Liver (tissue), 9 donors: ENCODE data around the gene GPATCH2. TPM values are rescaled to one million over a fixed set of nuclear protein-coding genes. Genes with fewer than 3 reads are reported as not detected.

Experiments used
- DNase-seq: peaks from one replicate; pipeline ENCODE4 v3.0.0-alpha.2; 2017; ENCODE audit warnings: low spot score
- H3K27ac ChIP-seq, 2 donors: one replicate each; pipeline ENCODE4 v1.7.0; 2013; ENCODE audit warnings: inconsistent platforms in 2 of 2, low read length in 2 of 2, control low read depth in 1 of 2, low read depth in 1 of 2, mild to moderate bottlenecking in 1 of 2
- H3K27me3 ChIP-seq, 4 donors: one replicate each; pipeline versions ENCODE4 v1.6.1 to v1.7.0; 2013; ENCODE audit warnings: low read length in 3 of 4, inconsistent platforms in 1 of 4, mild to moderate bottlenecking in 1 of 4, moderate library complexity in 1 of 4; ENCODE audit not compliant: control insufficient read depth in 4 of 4, insufficient read depth in 4 of 4
- H3K36me3 ChIP-seq, 4 donors: one replicate each; pipeline versions ENCODE4 v1.6.1 to v1.7.0; 2013; ENCODE audit warnings: low read length in 3 of 4, mild to moderate bottlenecking in 3 of 4, low read depth in 1 of 4, moderate library complexity in 1 of 4; ENCODE audit not compliant: control insufficient read depth in 4 of 4, insufficient read depth in 3 of 4
- H3K4me1 ChIP-seq, 4 donors: one replicate each; pipeline versions ENCODE4 v1.6.1 to v1.7.0; 2013; ENCODE audit warnings: low read length in 3 of 4, mild to moderate bottlenecking in 3 of 4, moderate library complexity in 1 of 4; ENCODE audit not compliant: control insufficient read depth in 4 of 4, insufficient read depth in 4 of 4
- H3K4me3 ChIP-seq, 3 donors: one replicate each; pipeline versions ENCODE4 v1.6.1 to v1.7.0; 2013; ENCODE audit warnings: low read length in 3 of 3, control low read depth in 1 of 3, low read depth in 1 of 3, mild to moderate bottlenecking in 1 of 3
- H3K9ac ChIP-seq, 2 donors: one replicate each; pipeline ENCODE4 v1.7.0; 2013; ENCODE audit warnings: low read length in 2 of 2, mild to moderate bottlenecking in 2 of 2, moderate library complexity in 2 of 2, control low read depth in 1 of 2, low read depth in 1 of 2
- H3K9me3 ChIP-seq, 4 donors: one replicate each; pipeline versions ENCODE4 v1.6.1 to v1.7.0; 2013; ENCODE audit warnings: low read length in 3 of 4; ENCODE audit not compliant: control insufficient read depth in 4 of 4
- EGR1 ChIP-seq, 2 donors: IDR thresholded peaks; 2 replicates each; pipeline ENCODE4 v1.6.1; 2016 to 2018; ENCODE audit warnings: antibody characterized with exemption in 2 of 2, low read depth in 2 of 2
- FOXA1 ChIP-seq: IDR thresholded peaks from 2 replicates; pipeline ENCODE4 v1.6.1; 2016; ENCODE audit warnings: antibody characterized with exemption
- FOXA2 ChIP-seq: IDR thresholded peaks from 2 replicates; pipeline ENCODE4 v1.6.1; 2016; ENCODE audit warnings: antibody characterized with exemption
- GABPA ChIP-seq, 2 donors: IDR thresholded peaks in 1 of 2; conservative IDR thresholded peaks in 1 of 2; 2 replicates each; pipeline ENCODE4 v1.6.1; 2016; ENCODE audit warnings: antibody characterized with exemption in 2 of 2, mild to moderate bottlenecking in 1 of 2, moderate library complexity in 1 of 2
- HNF4A ChIP-seq, 2 donors: conservative IDR thresholded peaks; 2 replicates each; pipeline ENCODE4 v1.6.1; 2016; ENCODE audit warnings: antibody characterized with exemption in 2 of 2, mild to moderate bottlenecking in 2 of 2
- HNF4G ChIP-seq: IDR thresholded peaks from 2 replicates; pipeline ENCODE4 v1.6.1; 2016; ENCODE audit warnings: antibody characterized with exemption
- JUND ChIP-seq, 2 donors: IDR thresholded peaks; 2 replicates each; pipeline ENCODE4 v1.6.1; 2016; ENCODE audit warnings: antibody characterized with exemption in 2 of 2
- MAX ChIP-seq: IDR thresholded peaks from 2 replicates; pipeline ENCODE4 v1.6.1; 2016; ENCODE audit warnings: antibody characterized with exemption
- NR2F2 ChIP-seq: IDR thresholded peaks from 2 replicates; pipeline ENCODE4 v1.6.1; 2016; ENCODE audit warnings: antibody characterized with exemption
- RAD21 ChIP-seq, 2 donors: IDR thresholded peaks; 2 replicates each; pipeline ENCODE4 v1.6.1; 2016; ENCODE audit warnings: antibody characterized with exemption in 2 of 2, mild to moderate bottlenecking in 2 of 2
- RXRA ChIP-seq, 2 donors: IDR thresholded peaks; 2 replicates each; pipeline ENCODE4 v1.6.1; 2017 to 2018; ENCODE audit warnings: antibody characterized with exemption in 2 of 2, mild to moderate bottlenecking in 1 of 2
- SP1 ChIP-seq: IDR thresholded peaks from 2 replicates; pipeline ENCODE4 v1.6.1; 2018; ENCODE audit warnings: antibody characterized with exemption, mild to moderate bottlenecking
- TAF1 ChIP-seq: conservative IDR thresholded peaks from 2 replicates; pipeline ENCODE4 v1.6.1; 2016; ENCODE audit warnings: antibody characterized with exemption, mild to moderate bottlenecking
- YY1 ChIP-seq: IDR thresholded peaks from 2 replicates; pipeline ENCODE4 v1.6.1; 2016; ENCODE audit warnings: antibody characterized with exemption, mild to moderate bottlenecking
- WGBS: extraction: QIAGEN DNeasy Blood & Tissue Kit; methylation state at CpG from one replicate; pipeline ENCODE4 v1.1.7; 2013; 5-methylcytosine and 5-hydroxymethylcytosine counted together
- polyA plus RNA-seq, 2 donors: library from polyadenylated mRNA; stranded (reverse) in 1 of 2; unstranded in 1 of 2; fragments of 200-250 nt in 1 of 2; fragments of >200 nt in 1 of 2; fragmentation: Nextera tagmentation in 1 of 2; extraction: Ambion mirVana in 1 of 2; gene quantifications; one replicate each; pipeline versions ENCODE4 v1.2.1 to v1.2.3, GENCODE V29; 2013 to 2015
- total RNA-seq, 2 donors: library from RNA; depleted of rRNA; stranded (reverse); fragments of >200 nt; gene quantifications; one replicate each; pipeline ENCODE4 v1.2.3, GENCODE V29; 2014
- TF ChIP-seq, protein P1 (sequence below): fragments of 150-350 bp; IDR thresholded peaks from 2 replicates; pipeline ENCODE4 v1.5.1; 2017; ENCODE audit warnings: improper control_type of control experiment, low read depth, low read length; ENCODE audit not compliant: missing input control
- TF ChIP-seq, protein P2 (sequence below): IDR thresholded peaks from 2 replicates; pipeline ENCODE4 v1.6.1; 2016; ENCODE audit warnings: antibody characterized with exemption, mild to moderate bottlenecking
- TF ChIP-seq, protein P3 (sequence below): IDR thresholded peaks from 2 replicates; pipeline ENCODE4 v1.6.1; 2016; ENCODE audit warnings: antibody characterized with exemption
- TF ChIP-seq, protein P4 (sequence below): IDR thresholded peaks from 2 replicates; pipeline ENCODE4 v1.6.1; 2016; ENCODE audit warnings: antibody characterized with exemption
- donor health status: healthy.
- donor health status: healthy.
- donor health status: healthy.
- donor health status: healthy.
- donor health status: healthy.

Gene GPATCH2
- total and polyA plus RNA-seq, 4 donors: 1.6 to 11.2 (median 5.8) TPM

GRCh38 chr1:217521317-217521716, 109.6 kb downstream of the GPATCH2 start (continued):
- TF ChIP-seq, protein P1, sequence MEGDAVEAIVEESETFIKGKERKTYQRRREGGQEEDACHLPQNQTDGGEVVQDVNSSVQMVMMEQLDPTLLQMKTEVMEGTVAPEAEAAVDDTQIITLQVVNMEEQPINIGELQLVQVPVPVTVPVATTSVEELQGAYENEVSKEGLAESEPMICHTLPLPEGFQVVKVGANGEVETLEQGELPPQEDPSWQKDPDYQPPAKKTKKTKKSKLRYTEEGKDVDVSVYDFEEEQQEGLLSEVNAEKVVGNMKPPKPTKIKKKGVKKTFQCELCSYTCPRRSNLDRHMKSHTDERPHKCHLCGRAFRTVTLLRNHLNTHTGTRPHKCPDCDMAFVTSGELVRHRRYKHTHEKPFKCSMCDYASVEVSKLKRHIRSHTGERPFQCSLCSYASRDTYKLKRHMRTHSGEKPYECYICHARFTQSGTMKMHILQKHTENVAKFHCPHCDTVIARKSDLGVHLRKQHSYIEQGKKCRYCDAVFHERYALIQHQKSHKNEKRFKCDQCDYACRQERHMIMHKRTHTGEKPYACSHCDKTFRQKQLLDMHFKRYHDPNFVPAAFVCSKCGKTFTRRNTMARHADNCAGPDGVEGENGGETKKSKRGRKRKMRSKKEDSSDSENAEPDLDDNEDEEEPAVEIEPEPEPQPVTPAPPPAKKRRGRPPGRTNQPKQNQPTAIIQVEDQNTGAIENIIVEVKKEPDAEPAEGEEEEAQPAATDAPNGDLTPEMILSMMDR: no peak

DNA sequence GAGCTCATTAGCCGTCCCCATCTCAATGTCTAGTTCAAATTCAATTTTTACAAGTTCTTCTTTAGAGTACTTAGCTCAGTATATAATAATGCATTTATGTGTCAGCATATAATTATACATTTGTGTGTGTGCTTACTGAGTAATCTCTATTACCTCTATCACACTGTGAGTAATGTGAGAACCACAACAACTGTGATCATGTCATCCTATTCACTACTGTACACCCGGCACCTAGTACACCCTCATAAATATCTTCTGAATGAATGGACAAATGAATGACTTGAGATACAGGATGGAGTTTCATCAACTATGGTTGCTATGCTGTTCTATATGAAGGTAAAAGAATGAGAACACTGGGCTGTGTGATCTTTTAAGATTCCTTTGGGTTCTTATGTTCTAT, 124.0 kb downstream of the GPATCH2 start:
- H3K27ac ChIP-seq: no peak overlapping the region
- H3K4me3 ChIP-seq: no peak overlapping the region
- H3K4me1 ChIP-seq: no peaks in the 10 kb centered on the region
- H3K9me3 ChIP-seq: no peaks in the 10 kb centered on the region
- DNase-seq: no peak
- peaks cover 0 to 4% (median under 1%) of the 10 kb centered on the region in 4 donors for H3K36me3 ChIP-seq
- H3K27me3 ChIP-seq: no peaks in the 10 kb centered on the region
- no peak overlapping the region for H3K9ac ChIP-seq
- WGBS: 69% methylated on average over 2 of the region's 2 CpGs
- TF ChIP-seq GABPA (IDR thresholded peaks at IDR 0.05 in 1 of 2, conservative IDR thresholded peaks at IDR 0.05 in 1 of 2): no peak
- no peak for TF ChIP-seq YY1
- no peak for TF ChIP-seq HNF4A (conservative IDR thresholded peaks at IDR 0.05)
- TF ChIP-seq RXRA (IDR thresholded peaks at IDR 0.05): no peak
- TF ChIP-seq SP1: no peak
- TF ChIP-seq FOXA1: no peak
- TF ChIP-seq, protein P1: no peak
- TF ChIP-seq EGR1 (IDR thresholded peaks at IDR 0.05; ENCODE audit: low read depth in 2 of 2): no peak
- no peak for TF ChIP-seq FOXA2
- no peak for TF ChIP-seq RAD21 (IDR thresholded peaks at IDR 0.05)
- TF ChIP-seq, protein P2, sequence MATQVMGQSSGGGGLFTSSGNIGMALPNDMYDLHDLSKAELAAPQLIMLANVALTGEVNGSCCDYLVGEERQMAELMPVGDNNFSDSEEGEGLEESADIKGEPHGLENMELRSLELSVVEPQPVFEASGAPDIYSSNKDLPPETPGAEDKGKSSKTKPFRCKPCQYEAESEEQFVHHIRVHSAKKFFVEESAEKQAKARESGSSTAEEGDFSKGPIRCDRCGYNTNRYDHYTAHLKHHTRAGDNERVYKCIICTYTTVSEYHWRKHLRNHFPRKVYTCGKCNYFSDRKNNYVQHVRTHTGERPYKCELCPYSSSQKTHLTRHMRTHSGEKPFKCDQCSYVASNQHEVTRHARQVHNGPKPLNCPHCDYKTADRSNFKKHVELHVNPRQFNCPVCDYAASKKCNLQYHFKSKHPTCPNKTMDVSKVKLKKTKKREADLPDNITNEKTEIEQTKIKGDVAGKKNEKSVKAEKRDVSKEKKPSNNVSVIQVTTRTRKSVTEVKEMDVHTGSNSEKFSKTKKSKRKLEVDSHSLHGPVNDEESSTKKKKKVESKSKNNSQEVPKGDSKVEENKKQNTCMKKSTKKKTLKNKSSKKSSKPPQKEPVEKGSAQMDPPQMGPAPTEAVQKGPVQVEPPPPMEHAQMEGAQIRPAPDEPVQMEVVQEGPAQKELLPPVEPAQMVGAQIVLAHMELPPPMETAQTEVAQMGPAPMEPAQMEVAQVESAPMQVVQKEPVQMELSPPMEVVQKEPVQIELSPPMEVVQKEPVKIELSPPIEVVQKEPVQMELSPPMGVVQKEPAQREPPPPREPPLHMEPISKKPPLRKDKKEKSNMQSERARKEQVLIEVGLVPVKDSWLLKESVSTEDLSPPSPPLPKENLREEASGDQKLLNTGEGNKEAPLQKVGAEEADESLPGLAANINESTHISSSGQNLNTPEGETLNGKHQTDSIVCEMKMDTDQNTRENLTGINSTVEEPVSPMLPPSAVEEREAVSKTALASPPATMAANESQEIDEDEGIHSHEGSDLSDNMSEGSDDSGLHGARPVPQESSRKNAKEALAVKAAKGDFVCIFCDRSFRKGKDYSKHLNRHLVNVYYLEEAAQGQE: no peak
- TF ChIP-seq, protein P3, sequence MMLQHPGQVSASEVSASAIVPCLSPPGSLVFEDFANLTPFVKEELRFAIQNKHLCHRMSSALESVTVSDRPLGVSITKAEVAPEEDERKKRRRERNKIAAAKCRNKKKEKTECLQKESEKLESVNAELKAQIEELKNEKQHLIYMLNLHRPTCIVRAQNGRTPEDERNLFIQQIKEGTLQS: no peak
- TF ChIP-seq, protein P4, sequence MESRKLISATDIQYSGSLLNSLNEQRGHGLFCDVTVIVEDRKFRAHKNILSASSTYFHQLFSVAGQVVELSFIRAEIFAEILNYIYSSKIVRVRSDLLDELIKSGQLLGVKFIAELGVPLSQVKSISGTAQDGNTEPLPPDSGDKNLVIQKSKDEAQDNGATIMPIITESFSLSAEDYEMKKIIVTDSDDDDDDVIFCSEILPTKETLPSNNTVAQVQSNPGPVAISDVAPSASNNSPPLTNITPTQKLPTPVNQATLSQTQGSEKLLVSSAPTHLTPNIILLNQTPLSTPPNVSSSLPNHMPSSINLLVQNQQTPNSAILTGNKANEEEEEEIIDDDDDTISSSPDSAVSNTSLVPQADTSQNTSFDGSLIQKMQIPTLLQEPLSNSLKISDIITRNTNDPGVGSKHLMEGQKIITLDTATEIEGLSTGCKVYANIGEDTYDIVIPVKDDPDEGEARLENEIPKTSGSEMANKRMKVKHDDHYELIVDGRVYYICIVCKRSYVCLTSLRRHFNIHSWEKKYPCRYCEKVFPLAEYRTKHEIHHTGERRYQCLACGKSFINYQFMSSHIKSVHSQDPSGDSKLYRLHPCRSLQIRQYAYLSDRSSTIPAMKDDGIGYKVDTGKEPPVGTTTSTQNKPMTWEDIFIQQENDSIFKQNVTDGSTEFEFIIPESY: no peak
- TF ChIP-seq TAF1: no peak
- no peak for TF ChIP-seq NR2F2
- no peak for TF ChIP-seq MAX
- no peak for TF ChIP-seq JUND (IDR thresholded peaks at IDR 0.05)
- no peak for TF ChIP-seq HNF4G
